GM12872 (cell line): ENCODE data around the gene RCOR1.

Source experiments
- CTCF ChIP-seq: IDR thresholded peaks from 3 replicates; pipeline ENCODE4 v1.5.1; 2011; ENCODE audit warnings: low read depth, mild to moderate bottlenecking, low read length, moderate library complexity; ENCODE audit not compliant: insufficient read depth

Gene RCOR1

GRCh38 chr14:102711946-102712345 is 119.5 kb downstream of the RCOR1 start:
- TF ChIP-seq CTCF = no peak

- no peak for TF ChIP-seq CTCF
Measured at GRCh38 chr14:102717276-102717675, 124.8 kb downstream of the RCOR1 start.

GRCh38 chr14:102722646-102723045 is 130.2 kb downstream of the RCOR1 start:
- no peak for TF ChIP-seq CTCF

- TF ChIP-seq CTCF = no peak
Measured at GRCh38 chr14:102723650-102724049, 131.2 kb downstream of the RCOR1 start.

- TF ChIP-seq CTCF = no peak
Measured at GRCh38 chr14:102726191-102726949, 133.9 kb downstream of the RCOR1 start.

GRCh38 chr14:102727336-102728095 is 135.1 kb downstream of the RCOR1 start:
- TF ChIP-seq CTCF = no peak

GRCh38 chr14:102728501-102728900 is 136.1 kb downstream of the RCOR1 start:
- no peak for TF ChIP-seq CTCF
